ENCODE data around the gene MAP3K7. TPM values are rescaled to one million over a fixed set of nuclear protein-coding genes. Genes with fewer than 3 reads are reported as not detected.

Gene MAP3K7
- 10 to 100 TPM; 25.3 to 26.3 TPM for total RNA-seq

DNA sequence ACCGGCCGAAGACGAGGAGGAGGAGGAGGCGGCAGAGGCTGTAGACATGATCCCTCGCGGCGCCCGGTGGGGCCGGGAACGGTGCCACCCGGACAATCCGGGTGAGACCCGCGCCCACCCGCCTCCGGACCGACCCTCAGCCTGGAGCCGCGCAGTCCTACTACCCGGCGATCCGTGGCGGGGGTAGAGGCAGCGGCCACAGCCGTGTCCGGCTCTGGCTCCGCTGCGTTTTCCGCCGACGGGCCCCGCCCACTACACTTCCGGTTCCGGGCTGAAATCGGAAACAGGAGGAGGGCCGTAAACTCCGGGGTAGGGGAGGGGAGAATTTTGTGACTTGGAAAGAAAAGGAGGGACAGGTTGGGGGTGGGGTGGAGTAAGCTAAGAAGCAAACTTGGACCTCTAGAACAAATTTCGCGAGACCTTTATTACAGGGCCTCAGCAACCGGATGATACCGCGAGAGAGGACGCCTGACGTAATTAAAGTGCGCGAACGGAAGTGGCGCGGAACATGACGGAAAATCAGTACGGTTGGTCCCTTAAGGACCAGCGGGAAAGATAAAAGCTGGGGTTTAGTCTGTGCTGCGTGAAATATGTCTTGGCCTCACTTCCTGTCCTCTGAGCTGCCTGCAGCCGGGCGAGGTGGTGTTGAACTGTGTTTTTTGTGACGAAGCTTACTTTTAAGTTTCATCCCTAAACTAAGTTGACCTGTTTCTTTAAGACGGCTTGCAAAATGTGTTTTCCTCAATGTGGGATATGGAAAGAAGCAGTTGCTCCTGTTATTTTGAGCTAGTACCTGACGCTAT lies at the start of gene MAP3K7:
MAP3K7 (minus strand) TSS at position 237 of the 803 bp plus-strand sequence; CDS start at position 48, 189 bp downstream.
- H3K4me3 Mint-ChIP-seq = peak within 1 kb of the TSS; percentile 94 to 96
- peak; percentile 93 to 94 for DNase-seq
- ATAC-seq (replicated peaks in 1 of 2) = peak; percentile 92 to 94
- H3K36me3 Mint-ChIP-seq (ENCODE audit: insufficient read depth in 2 of 2) = peaks cover 2 to 6% of the 10 kb centered on the region in 2 donors
- H3K27me3 Mint-ChIP-seq (ENCODE audit: low read depth) = peaks cover 18% of the 10 kb centered on the region
- no peaks in the 10 kb centered on the region for H3K9me3 Mint-ChIP-seq
- peak within 1 kb of the TSS; percentile 98 for H3K27ac Mint-ChIP-seq
- peaks cover 58% of the 10 kb centered on the region for H3K4me1 Mint-ChIP-seq (ENCODE audit: low read depth)

DNA sequence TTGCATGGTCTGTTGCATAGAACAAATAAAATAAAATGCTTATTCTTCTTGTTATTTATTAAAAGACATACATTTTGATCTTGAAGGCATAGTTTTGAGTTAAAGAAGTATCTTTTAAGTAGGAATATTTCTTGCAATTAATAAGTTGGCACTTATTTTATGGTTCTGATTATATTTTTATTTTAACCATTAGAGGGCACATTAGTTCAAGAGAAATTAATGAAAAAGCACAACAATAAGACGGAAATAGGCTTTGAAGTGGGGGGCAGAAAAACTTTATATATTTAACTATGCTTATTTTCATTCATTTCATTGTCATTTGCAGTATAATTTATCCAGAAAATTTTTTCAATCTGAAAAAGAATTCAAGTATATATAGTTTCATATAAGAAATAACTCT lies 44.2 kb upstream of the MAP3K7 start:
- Mint-ChIP-seq H3K4me3 (no peak overlapping the region), H3K36me3 (ENCODE audit: insufficient read depth in 2 of 2) (peaks cover 0 to 2% of the 10 kb centered on the region in 2 donors), H3K27me3 (ENCODE audit: low read depth) (peaks cover 12% of the 10 kb centered on the region), H3K27ac (no peak overlapping the region), H3K4me1 (ENCODE audit: low read depth) (no peaks in the 10 kb centered on the region), H3K9me3 (peaks cover 5 to 6% of the 10 kb centered on the region in 2 donors)
- ATAC-seq (replicated peaks in 1 of 2) = no peak
- no peak for DNase-seq

DNA sequence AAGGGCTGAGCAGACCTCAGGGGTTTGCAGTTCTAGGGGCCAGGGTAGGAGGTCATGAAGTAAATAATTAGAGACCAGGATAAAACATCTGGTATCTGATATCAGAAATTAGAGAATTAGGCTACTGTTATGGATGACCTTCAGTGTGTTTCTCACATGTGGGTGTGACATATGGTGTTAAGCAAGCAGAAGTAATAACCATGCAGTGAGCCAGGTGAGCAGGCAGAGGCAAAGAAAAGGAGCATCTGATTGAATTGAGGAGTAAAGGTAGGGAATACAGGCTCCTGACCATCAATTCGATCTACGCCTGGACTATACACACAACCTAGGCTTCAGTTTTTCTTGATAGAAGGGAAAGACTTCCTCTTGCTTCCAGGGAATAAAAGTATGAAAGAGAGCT lies 34.7 kb upstream of the MAP3K7 start:
- H3K4me3 Mint-ChIP-seq = no peak overlapping the region
- peaks cover 3 to 5% of the 10 kb centered on the region in 2 donors for H3K9me3 Mint-ChIP-seq
- H3K4me1 Mint-ChIP-seq (ENCODE audit: low read depth) = no peaks in the 10 kb centered on the region
- ATAC-seq (replicated peaks in 1 of 2) = no peak
- peaks cover 61% of the 10 kb centered on the region for H3K27me3 Mint-ChIP-seq (ENCODE audit: low read depth)
- no peak overlapping the region for H3K27ac Mint-ChIP-seq
- H3K36me3 Mint-ChIP-seq (ENCODE audit: insufficient read depth in 2 of 2) = peaks cover 3 to 6% of the 10 kb centered on the region in 2 donors
- DNase-seq = no peak

DNA sequence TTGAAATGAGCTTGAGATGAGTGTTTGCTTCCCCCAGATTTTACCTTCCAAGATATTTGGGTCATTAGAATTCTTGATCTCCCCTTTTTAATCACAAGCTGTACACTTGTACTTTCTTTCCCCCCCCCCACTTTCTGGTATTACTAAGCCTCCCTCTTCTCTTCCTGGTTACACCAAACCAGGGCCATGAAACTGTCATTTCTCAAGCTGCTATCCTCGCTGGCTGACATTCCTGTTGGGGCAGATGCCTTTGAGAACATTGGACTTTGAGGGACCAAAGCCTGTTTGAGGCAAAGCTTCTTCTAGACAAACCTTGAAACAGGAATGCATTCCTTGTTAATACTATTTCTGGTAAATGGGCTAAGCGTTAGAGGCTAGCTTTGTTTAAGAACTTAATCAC lies 32.3 kb upstream of the MAP3K7 start:
- peaks cover 64% of the 10 kb centered on the region for H3K27me3 Mint-ChIP-seq (ENCODE audit: low read depth)

DNA sequence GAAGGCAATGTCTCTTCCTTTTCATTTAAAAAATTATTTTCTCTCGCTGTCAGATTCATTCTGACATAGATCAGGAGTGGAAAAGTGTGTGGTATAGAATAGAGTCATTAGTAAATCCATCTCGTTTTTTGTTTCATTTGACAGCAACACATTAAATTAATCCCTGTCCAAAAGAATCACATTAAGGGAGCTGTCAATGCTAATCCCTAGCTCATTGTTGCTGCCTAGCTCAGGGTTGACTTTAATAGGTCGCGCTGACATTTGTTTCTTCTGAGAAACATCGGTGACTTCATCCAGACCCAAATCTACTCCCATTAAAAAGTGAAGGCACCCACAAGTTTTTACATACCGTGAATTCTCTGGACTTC lies 25.4 kb upstream of the MAP3K7 start:
- peak overlapping the region; percentile 70 to 96 for H3K4me3 Mint-ChIP-seq
- H3K27me3 Mint-ChIP-seq (ENCODE audit: low read depth) = peaks cover 72% of the 10 kb centered on the region
- H3K4me1 Mint-ChIP-seq (ENCODE audit: low read depth) = peaks cover 14% of the 10 kb centered on the region
- peaks cover 2% of the 10 kb centered on the region in 2 donors for H3K36me3 Mint-ChIP-seq (ENCODE audit: insufficient read depth in 2 of 2)
- H3K27ac Mint-ChIP-seq = no peak overlapping the region
- ATAC-seq (replicated peaks in 1 of 2) = no peak
- DNase-seq = no peak
- no peaks in the 10 kb centered on the region for H3K9me3 Mint-ChIP-seq

More for the DNA sequence above, 32.3 kb upstream of the MAP3K7 start:
- Mint-ChIP-seq H3K4me3 (no peak overlapping the region), H3K4me1 (ENCODE audit: low read depth) (no peaks in the 10 kb centered on the region), H3K36me3 (ENCODE audit: insufficient read depth in 2 of 2) (peaks cover 2 to 3% of the 10 kb centered on the region in 2 donors), H3K27ac (no peak overlapping the region), H3K9me3 (peaks cover under 1% of the 10 kb centered on the region in 2 donors)
- no peak for DNase-seq
- ATAC-seq (replicated peaks in 1 of 2) = no peak

DNA sequence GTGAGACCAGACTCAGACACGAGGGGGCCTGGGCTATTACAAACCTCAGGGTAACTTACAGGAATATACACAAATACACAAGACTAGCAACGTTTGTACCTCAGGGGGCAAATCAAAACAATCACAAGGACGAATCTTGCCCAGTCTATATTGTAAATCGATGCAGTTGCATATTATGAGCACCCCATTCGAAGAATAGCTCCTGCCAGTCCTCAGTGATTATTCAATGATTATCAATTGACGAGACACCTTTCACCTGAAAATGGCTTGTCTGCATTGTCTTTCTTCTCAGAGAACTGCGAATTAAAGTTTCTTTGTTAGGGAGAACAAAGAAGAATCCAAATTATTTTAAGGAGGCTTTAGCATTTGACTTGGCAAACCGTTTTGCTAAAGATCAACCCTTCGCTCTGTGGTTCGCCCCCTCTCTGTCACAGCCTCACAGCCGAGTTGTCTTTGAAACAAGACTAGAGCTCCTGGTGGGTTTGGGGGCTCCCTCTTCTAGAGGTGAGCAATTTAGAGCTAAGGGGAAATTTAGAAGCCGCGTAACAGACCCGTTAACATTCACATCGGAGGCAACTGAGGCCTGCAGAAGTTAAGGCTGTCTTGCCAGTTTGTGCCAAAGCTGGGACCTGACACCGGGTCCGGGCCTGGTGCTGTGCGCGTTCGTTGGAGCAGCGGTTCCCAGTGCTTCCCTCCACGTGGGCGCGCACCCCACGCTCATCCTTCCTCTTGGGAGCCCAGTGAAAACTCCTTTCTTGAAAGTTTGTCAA lies 24.9 kb upstream of the MAP3K7 start:
- ATAC-seq (replicated peaks in 1 of 2) (no peak), DNase-seq (no peak)
- peak overlapping the region; percentile 86 to 96 for H3K4me3 Mint-ChIP-seq
- H3K36me3 Mint-ChIP-seq (ENCODE audit: insufficient read depth in 2 of 2) = peaks cover 2% of the 10 kb centered on the region in 2 donors
- H3K9me3 Mint-ChIP-seq = no peaks in the 10 kb centered on the region
- peaks cover 71% of the 10 kb centered on the region for H3K27me3 Mint-ChIP-seq (ENCODE audit: low read depth)
- H3K4me1 Mint-ChIP-seq (ENCODE audit: low read depth) = peaks cover 14% of the 10 kb centered on the region
- no peak overlapping the region for H3K27ac Mint-ChIP-seq

DNA sequence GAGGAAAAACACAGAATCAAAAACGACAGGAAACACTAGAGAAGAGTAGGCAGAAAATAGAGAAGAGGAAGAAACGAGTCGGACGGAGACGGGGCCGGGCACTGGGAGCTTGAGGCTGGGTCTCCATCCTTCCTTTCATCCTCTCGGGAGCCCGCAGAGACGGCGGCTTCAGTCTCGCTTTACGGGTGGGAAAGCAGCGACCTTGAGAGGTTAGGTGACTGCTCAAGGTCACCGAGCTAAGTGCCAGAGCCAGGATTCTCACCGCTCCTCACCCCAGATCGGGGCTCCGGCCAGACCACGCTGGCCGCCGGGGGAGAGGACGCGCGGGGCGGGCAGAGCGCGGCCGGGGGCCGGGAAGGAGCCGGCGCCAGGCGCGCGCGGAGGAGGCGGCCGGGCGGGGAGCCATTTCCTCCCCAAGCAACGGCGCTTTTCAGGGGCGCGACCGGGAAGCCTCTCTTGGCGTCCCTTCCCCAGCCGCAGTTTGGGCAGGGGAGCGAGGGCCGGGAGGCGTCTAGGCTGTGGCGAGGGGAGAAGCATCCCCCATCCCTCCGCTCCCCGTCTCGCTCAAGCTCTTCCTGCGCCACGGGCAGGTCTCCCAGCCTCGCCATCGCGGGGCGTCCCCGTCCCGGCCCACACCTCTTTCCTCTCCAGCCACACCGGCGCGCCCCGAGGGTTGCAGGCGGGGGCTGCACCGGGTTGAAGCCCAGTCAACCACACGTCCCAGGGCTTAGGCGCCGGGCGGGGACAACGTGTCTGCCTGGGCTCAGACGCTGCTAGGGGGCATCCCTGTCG lies 24.1 kb upstream of the MAP3K7 start:
- peak; percentile 85 to 87 for ATAC-seq (replicated peaks in 1 of 2)
- Mint-ChIP-seq H3K4me1 (ENCODE audit: low read depth) (peaks cover 14% of the 10 kb centered on the region), H3K27me3 (ENCODE audit: low read depth) (peaks cover 66% of the 10 kb centered on the region), H3K27ac (no peak overlapping the region), H3K36me3 (ENCODE audit: insufficient read depth in 2 of 2) (peaks cover 2% of the 10 kb centered on the region in 2 donors), H3K9me3 (no peaks in the 10 kb centered on the region), H3K4me3 (peak overlapping the region; percentile 86 to 96)
- peak; percentile 46 to 56 for DNase-seq

DNA sequence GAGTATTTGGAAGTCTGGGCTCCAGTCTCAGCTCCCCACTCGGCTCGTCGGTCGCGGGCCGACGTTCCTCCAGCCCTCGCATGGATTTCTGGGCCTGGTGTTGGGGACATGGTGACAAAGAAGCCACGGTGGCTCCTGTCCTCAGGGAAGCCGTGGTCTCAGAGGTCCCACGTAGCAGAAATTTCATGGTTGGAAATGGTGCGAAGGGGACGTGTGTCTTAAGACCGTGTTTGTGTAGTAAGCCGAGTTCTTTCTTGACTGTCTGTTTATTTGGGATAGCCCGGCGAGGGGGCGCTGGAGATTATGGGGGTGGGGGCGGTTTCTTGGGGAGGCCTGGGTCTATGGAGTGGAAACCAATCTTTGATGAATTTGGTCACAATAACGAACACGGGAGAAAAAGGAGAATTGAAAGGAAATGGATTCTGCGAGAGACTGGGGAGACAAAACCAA lies 23.5 kb upstream of the MAP3K7 start:
- Mint-ChIP-seq H3K27me3 (ENCODE audit: low read depth) (peaks cover 62% of the 10 kb centered on the region), H3K9me3 (no peaks in the 10 kb centered on the region), H3K36me3 (ENCODE audit: insufficient read depth in 2 of 2) (peaks cover 2% of the 10 kb centered on the region in 2 donors), H3K4me1 (ENCODE audit: low read depth) (peaks cover 14% of the 10 kb centered on the region), H3K27ac (peak overlapping the region; percentile 0), H3K4me3 (peak overlapping the region; percentile 86 to 96)
- DNase-seq = no peak
- ATAC-seq (replicated peaks in 1 of 2) = no peak

DNA sequence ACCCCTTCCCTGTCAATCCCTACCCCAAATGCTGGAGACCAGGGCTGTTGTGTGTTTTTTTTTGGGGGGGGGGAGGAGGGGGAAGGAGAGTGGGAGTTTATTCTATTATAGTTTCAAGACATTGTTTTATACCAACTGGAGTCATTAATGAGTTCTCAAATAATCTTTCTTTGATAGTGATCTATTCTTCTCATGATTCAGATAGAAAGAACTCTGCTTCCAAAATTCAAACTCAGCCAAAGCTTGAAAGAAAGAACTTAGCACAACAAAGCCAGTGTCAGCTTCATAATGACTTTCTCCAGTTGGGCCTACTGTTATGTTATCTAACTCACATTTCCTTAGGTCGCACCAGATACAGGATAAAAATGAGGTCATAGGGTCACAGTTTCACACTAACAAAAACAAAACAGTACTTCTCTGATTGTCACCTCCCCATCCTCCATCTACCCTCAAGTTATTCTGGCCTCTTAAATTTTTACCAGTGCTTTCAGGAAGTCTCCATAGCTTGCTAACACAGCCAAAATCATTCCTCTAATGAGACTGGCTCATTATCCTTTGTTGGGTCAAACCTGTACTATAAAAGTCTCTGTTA lies 19.0 kb upstream of the MAP3K7 start:
- peaks cover 2% of the 10 kb centered on the region in 2 donors for H3K36me3 Mint-ChIP-seq (ENCODE audit: insufficient read depth in 2 of 2)
- DNase-seq = no peak
- H3K27me3 Mint-ChIP-seq (ENCODE audit: low read depth) = peaks cover 55% of the 10 kb centered on the region
- H3K9me3 Mint-ChIP-seq = no peaks in the 10 kb centered on the region
- no peak for ATAC-seq (replicated peaks in 1 of 2)
- H3K4me3 Mint-ChIP-seq = no peak overlapping the region
- no peak overlapping the region for H3K27ac Mint-ChIP-seq
- H3K4me1 Mint-ChIP-seq (ENCODE audit: low read depth) = peaks cover 10% of the 10 kb centered on the region

DNA sequence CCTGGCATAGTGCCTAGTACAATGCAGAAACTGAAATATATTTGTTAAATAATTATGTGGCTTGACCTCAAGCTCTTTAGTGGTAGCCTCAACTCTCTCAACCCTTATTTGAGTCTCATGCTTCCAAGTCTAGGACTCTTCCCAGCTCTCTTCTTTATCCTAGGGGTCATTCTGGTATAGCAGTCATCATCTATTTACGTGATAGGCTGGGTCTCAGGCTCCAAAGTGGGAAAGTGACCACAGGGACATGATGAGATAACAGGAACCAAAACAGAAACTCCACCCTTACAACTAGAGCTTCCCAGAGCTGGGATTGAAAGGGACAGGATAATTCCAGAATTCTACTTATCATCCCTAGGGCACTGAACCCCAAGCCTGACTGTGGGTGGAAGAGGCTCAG lies 17.7 kb upstream of the MAP3K7 start:
- no peaks in the 10 kb centered on the region for H3K36me3 Mint-ChIP-seq (ENCODE audit: insufficient read depth in 2 of 2)
- H3K4me1 Mint-ChIP-seq (ENCODE audit: low read depth) = no peaks in the 10 kb centered on the region
- peaks cover 42% of the 10 kb centered on the region for H3K27me3 Mint-ChIP-seq (ENCODE audit: low read depth)
- DNase-seq = no peak
- H3K4me3 Mint-ChIP-seq = no peak overlapping the region
- no peak for ATAC-seq (replicated peaks in 1 of 2)
- no peaks in the 10 kb centered on the region for H3K9me3 Mint-ChIP-seq
- H3K27ac Mint-ChIP-seq = no peak overlapping the region

DNA sequence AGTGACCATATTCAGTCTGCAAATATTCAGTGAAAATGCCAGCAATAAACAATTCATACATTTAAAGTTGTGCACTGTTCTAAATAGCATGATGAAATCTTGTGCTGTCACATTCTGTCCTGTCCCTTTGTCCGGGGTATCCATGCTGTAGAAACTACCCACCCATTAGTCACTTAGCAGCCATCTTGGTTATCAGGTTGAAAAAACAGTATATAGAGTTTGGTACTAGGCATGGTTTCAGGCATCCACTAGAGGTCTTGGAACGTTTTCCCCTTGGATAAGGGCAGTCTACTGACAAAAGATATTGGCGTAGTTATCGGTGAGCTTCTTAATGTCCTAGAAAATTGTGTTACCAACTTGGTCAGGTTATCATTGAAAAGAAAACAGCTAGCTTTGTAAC lies 12.3 kb upstream of the MAP3K7 start:
- DNase-seq = no peak
- Mint-ChIP-seq H3K27ac (no peak overlapping the region), H3K9me3 (no peaks in the 10 kb centered on the region), H3K36me3 (ENCODE audit: insufficient read depth in 2 of 2) (no peaks in the 10 kb centered on the region), H3K4me3 (no peak overlapping the region), H3K27me3 (ENCODE audit: low read depth) (peaks cover 52% of the 10 kb centered on the region), H3K4me1 (ENCODE audit: low read depth) (no peaks in the 10 kb centered on the region)
- ATAC-seq (replicated peaks in 1 of 2) = no peak

DNA sequence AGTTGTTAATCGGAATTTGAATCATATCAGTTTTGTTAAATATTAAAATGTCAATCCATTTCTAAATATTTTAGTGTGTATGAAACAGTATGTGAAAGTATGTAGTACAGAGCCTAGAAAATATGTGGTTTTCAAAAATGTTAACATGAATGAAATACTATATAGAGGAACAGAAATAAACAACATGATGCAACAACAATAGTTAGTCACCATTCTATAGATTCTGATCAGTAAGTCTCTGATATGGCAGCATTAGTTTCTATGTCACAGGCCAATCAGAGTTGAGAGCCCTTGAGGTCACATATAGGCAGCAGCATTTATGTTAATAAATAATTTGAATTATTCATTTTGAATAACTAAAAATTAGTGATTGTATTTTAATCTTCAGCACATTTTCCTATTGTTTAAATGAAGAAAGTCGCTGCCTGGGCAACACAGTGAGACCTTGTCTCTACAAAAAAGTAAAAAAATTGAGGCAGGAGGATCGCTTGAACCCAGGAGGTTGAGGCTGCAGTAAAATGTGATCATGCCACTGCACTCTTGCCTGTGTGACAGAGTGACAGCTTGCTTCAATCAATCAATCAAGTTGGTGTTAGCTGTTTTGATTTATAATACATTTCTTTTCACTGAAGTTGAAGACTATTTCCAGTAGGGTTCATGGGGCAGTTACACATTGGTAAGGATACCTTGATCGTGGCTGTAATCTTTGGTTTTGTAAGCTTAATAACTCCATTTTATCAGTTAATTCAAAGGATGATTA lies 11.5 kb upstream of the MAP3K7 start:
- Mint-ChIP-seq H3K4me3 (no peak overlapping the region), H3K4me1 (ENCODE audit: low read depth) (no peaks in the 10 kb centered on the region), H3K27me3 (ENCODE audit: low read depth) (peaks cover 52% of the 10 kb centered on the region), H3K9me3 (no peaks in the 10 kb centered on the region), H3K36me3 (ENCODE audit: insufficient read depth in 2 of 2) (no peaks in the 10 kb centered on the region), H3K27ac (no peak overlapping the region)
- ATAC-seq (replicated peaks in 1 of 2) (no peak), DNase-seq (no peak)

All from activated T-cell treated with anti-CD3 and anti-CD28 coated beads, Interleukin-2, amount 50 U/mL, for 72 hours (primary cell).